Activated CD4-positive, alpha-beta T cell treated with anti-CD3 and anti-CD28 coated beads, Interleukin-2, amount 50 U/mL, for 24 hours (primary cell): Measurements from ENCODE around the gene XXYLT1.

Experiments
- DNase-seq, 2 donors: peaks; one replicate each; pipeline ENCODE4 v3.0.0-alpha.2; 2020; ENCODE audit warnings: low read depth in 1 of 2, low spot score in 1 of 2

The XXYLT1 gene

GRCh38 chr3:195172039-195172684, 98.8 kb downstream of the XXYLT1 start:
- no peak for DNase-seq

- DNase-seq = no peak
Measured at GRCh38 chr3:195171093-195171873, 99.7 kb downstream of the XXYLT1 start.

GRCh38 chr3:195170496-195170895, 100.5 kb downstream of the XXYLT1 start:
- no peak for DNase-seq

- DNase-seq = no peak
Measured at GRCh38 chr3:195169011-195169649, 101.8 kb downstream of the XXYLT1 start.

GRCh38 chr3:195168009-195168762, 102.8 kb downstream of the XXYLT1 start:
- DNase-seq = no peak

GRCh38 chr3:195165790-195166189, 105.2 kb downstream of the XXYLT1 start:
- no peak for DNase-seq

GRCh38 chr3:195165265-195165609, 105.7 kb downstream of the XXYLT1 start:
- no peak for DNase-seq

GRCh38 chr3:195164573-195165264, 106.2 kb downstream of the XXYLT1 start:
- DNase-seq = no peak

- no peak for DNase-seq
Measured at GRCh38 chr3:195163719-195164572, 107.0 kb downstream of the XXYLT1 start.

GRCh38 chr3:195162816-195163215, 108.1 kb downstream of the XXYLT1 start:
- no peak for DNase-seq

GRCh38 chr3:195162033-195162669, 108.8 kb downstream of the XXYLT1 start:
- DNase-seq = no peak

GRCh38 chr3:195160908-195161434, 110.0 kb downstream of the XXYLT1 start:
- DNase-seq = no peak

GRCh38 chr3:195160257-195160898, 110.6 kb downstream of the XXYLT1 start:
- DNase-seq = no peak

GRCh38 chr3:195159814-195160165, 111.2 kb downstream of the XXYLT1 start:
- no peak for DNase-seq

- DNase-seq = no peak
Measured at GRCh38 chr3:195159117-195159813, 111.7 kb downstream of the XXYLT1 start.

GRCh38 chr3:195156286-195156890, 114.6 kb downstream of the XXYLT1 start:
- no peak for DNase-seq

GRCh38 chr3:195155570-195156241, 115.3 kb downstream of the XXYLT1 start:
- no peak for DNase-seq
